GM08714 (cell line): ENCODE measurements around the gene CLCNKA.

Experiments
- H3K4me3 ChIP-seq: fragments of 200-500 bp; sonication (Bioruptor generic); 2 replicates; pipeline ENCODE4 v1.5.1; 2014; ENCODE audit warnings: mild to moderate bottlenecking, low read length, inconsistent platforms
- ZNF274 ChIP-seq: IDR thresholded peaks from 2 replicates; pipeline ENCODE4 v1.6.1; 2012; ENCODE audit warnings: mild to moderate bottlenecking, low read depth, low read length

Gene CLCNKA

GRCh38 chr1:16065269-16065576 lies 43.4 kb downstream of the CLCNKA start:
- TF ChIP-seq ZNF274 = no peak
- no peak overlapping the region for H3K4me3 ChIP-seq

- no peak overlapping the region for H3K4me3 ChIP-seq
- no peak for TF ChIP-seq ZNF274
Measured at GRCh38 chr1:16066245-16066644, 44.4 kb downstream of the CLCNKA start.

- no peak for TF ChIP-seq ZNF274
- no peak overlapping the region for H3K4me3 ChIP-seq
Measured at GRCh38 chr1:16067127-16067768, 45.4 kb downstream of the CLCNKA start.

- H3K4me3 ChIP-seq = no peak overlapping the region
- TF ChIP-seq ZNF274 = no peak
Measured at GRCh38 chr1:16067933-16068332, 46.1 kb downstream of the CLCNKA start.

GRCh38 chr1:16068356-16069270 lies 46.8 kb downstream of the CLCNKA start:
- TF ChIP-seq ZNF274 = no peak
- H3K4me3 ChIP-seq = no peak overlapping the region

GRCh38 chr1:16070640-16071355 lies 49.0 kb downstream of the CLCNKA start:
- H3K4me3 ChIP-seq = no peak overlapping the region
- no peak for TF ChIP-seq ZNF274

GRCh38 chr1:16071614-16072013 lies 49.8 kb downstream of the CLCNKA start:
- no peak for TF ChIP-seq ZNF274
- H3K4me3 ChIP-seq = no peak overlapping the region

GRCh38 chr1:16072095-16072494 lies 50.3 kb downstream of the CLCNKA start:
- no peak for TF ChIP-seq ZNF274
- no peak overlapping the region for H3K4me3 ChIP-seq

- H3K4me3 ChIP-seq = no peak overlapping the region
- TF ChIP-seq ZNF274 = no peak
Measured at GRCh38 chr1:16072616-16073484, 51.0 kb downstream of the CLCNKA start.

- no peak for TF ChIP-seq ZNF274
Measured at GRCh38 chr1:16073490-16074119, 51.8 kb downstream of the CLCNKA start, which contains the start of gene FAM131C. Gene FAM131C, minus strand, starts transcription at chr1:16073651. Its CDS starts 209 bp downstream, at chr1:16073442.

GRCh38 chr1:16074217-16074616 lies 52.4 kb downstream of the CLCNKA start:
- TF ChIP-seq ZNF274 = no peak
- H3K4me3 ChIP-seq = no peak overlapping the region

More at GRCh38 chr1:16073490-16074119, 51.8 kb downstream of the CLCNKA start, which contains the start of gene FAM131C:
- H3K4me3 ChIP-seq = no peak within 1 kb of the TSS

GRCh38 chr1:16075337-16076030 lies 53.6 kb downstream of the CLCNKA start:
- no peak overlapping the region for H3K4me3 ChIP-seq

More at GRCh38 chr1:16075337-16076030, 53.6 kb downstream of the CLCNKA start:
- TF ChIP-seq ZNF274 = no peak
